Lower lobe of right lung (tissue), 2 donors: ENCODE measurements around the gene AK9. TPM values are rescaled to one million over a fixed set of nuclear protein-coding genes. Genes with fewer than 3 reads are reported as not detected.

Experiments
- ATAC-seq, 2 donors: fragments of 200-7000 bp; cut with Tn5 transposase; one replicate each; pipeline ENCODE4 v1.9.1; 2020 to 2022; ENCODE audit warnings: mild to moderate bottlenecking in 2 of 2, moderate library complexity in 2 of 2
- DNase-seq: peaks from one replicate; pipeline ENCODE4 v3.0.0-alpha.2; 2020
- H3K27ac ChIP-seq: fragments of 200-600 bp; one replicate; pipeline ENCODE4 v1.8.0; 2022
- H3K27me3 ChIP-seq: fragments of 200-600 bp; one replicate; pipeline ENCODE4 v1.8.0; 2022; ENCODE audit warnings: low read depth
- H3K36me3 ChIP-seq: fragments of 200-600 bp; one replicate; pipeline ENCODE4 v1.8.0; 2022; ENCODE audit warnings: mild to moderate bottlenecking
- H3K4me1 ChIP-seq: fragments of 200-600 bp; one replicate; pipeline ENCODE4 v1.8.0; 2022
- H3K4me3 ChIP-seq: fragments of 200-600 bp; one replicate; pipeline ENCODE4 v1.8.0; 2022; ENCODE audit warnings: mild to moderate bottlenecking
- H3K9me3 ChIP-seq: fragments of 200-600 bp; one replicate; pipeline ENCODE4 v1.8.0; 2022
- intact Hi-C: fragments of 100-400 bp; cut with DNase I; formaldehyde crosslinking; loops from one replicate; pipeline ENCODE4 v1.11.0; 2022
- total RNA-seq: library from RNA; stranded (reverse); fragmentation: NEBNext Ultra II Directional; extraction: Animal tissue kit (Norgen Biotek cat#: 25700); gene quantifications from one replicate; pipeline ENCODE4 v1.2.1, GENCODE V29; 2021
- TF ChIP-seq, protein P1 (sequence below): fragments of 200-600 bp; IDR thresholded peaks from one replicate; pipeline ENCODE4 v1.8.0; 2022; ENCODE audit warnings: antibody characterized with exemption, mild to moderate bottlenecking
- donor health status: DM: no; HTN: yes; CAD: no; lungs with severe emphysema.

AK9 gene
- total RNA-seq, 1 donor from 2014 or later, result 13.9 TPM

DNA sequence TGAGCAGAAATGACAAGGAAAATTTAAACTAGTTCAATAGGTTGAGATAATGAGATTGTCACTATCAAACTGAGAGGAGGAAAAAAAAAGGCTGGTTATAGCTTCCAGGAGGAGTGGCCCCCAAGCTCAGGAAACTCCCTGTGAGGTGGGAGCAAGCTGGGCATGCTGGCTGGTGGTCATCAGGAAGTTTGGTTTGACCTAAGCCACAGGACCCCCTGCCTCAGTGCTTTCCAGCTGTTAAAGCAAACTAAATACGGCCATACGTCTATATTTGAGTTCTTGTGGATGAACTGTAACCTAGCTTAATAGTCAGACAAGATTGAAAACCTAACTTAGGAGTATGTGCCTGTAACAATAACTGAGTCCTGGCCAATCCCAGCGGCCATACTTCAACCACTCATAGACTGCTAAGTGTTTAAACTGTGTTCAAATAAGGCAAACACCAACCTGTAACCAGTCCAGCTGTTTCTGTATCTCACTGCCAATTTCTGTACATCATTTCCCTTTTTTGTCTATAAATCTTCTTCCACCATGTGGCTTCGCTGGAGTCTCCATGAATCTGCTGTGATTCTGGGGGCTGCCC lies 183.4 kb downstream of the AK9 start:
- H3K27me3 ChIP-seq, result no peaks in the 10 kb centered on the region
- H3K9me3 ChIP-seq, result no peaks in the 10 kb centered on the region
- intact Hi-C loops, result no loop called here
- H3K27ac ChIP-seq, result no peak overlapping the region
- no peak overlapping the region for H3K4me3 ChIP-seq
- no peaks in the 10 kb centered on the region for H3K36me3 ChIP-seq
- TF ChIP-seq, protein P1, sequence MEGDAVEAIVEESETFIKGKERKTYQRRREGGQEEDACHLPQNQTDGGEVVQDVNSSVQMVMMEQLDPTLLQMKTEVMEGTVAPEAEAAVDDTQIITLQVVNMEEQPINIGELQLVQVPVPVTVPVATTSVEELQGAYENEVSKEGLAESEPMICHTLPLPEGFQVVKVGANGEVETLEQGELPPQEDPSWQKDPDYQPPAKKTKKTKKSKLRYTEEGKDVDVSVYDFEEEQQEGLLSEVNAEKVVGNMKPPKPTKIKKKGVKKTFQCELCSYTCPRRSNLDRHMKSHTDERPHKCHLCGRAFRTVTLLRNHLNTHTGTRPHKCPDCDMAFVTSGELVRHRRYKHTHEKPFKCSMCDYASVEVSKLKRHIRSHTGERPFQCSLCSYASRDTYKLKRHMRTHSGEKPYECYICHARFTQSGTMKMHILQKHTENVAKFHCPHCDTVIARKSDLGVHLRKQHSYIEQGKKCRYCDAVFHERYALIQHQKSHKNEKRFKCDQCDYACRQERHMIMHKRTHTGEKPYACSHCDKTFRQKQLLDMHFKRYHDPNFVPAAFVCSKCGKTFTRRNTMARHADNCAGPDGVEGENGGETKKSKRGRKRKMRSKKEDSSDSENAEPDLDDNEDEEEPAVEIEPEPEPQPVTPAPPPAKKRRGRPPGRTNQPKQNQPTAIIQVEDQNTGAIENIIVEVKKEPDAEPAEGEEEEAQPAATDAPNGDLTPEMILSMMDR, result no peak
- DNase-seq (no peak), ATAC-seq (peak in 1 of 2 donors; percentile 73)
- no peaks in the 10 kb centered on the region for H3K4me1 ChIP-seq

DNA sequence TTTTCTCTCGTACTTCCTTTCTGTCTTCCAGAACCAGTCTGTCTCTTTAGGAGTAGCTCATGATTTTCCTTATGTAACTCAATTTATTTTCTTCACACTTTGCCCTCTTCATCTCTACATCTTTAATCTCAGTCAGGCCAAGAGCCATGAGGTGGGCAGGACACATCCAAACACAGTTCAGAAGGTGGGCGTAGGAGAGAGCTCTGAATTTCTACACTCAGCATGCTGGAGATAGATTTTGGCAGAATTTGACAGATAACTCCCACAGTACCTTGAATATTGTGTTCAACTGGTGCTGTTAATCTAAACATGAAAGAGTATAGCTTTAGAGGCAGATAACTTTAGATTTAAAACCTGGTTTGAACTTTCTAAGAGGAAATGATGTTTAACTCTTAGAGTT lies 184.2 kb downstream of the AK9 start:
- H3K27me3 ChIP-seq, result no peaks in the 10 kb centered on the region
- H3K9me3 ChIP-seq, result no peaks in the 10 kb centered on the region
- intact Hi-C loops, result no loop called here
- ATAC-seq, result no peak
- H3K27ac ChIP-seq, result no peak overlapping the region
- no peak for DNase-seq
- TF ChIP-seq, protein P1, result no peak
- H3K36me3 ChIP-seq, result no peaks in the 10 kb centered on the region
- no peaks in the 10 kb centered on the region for H3K4me1 ChIP-seq
- no peak overlapping the region for H3K4me3 ChIP-seq

DNA sequence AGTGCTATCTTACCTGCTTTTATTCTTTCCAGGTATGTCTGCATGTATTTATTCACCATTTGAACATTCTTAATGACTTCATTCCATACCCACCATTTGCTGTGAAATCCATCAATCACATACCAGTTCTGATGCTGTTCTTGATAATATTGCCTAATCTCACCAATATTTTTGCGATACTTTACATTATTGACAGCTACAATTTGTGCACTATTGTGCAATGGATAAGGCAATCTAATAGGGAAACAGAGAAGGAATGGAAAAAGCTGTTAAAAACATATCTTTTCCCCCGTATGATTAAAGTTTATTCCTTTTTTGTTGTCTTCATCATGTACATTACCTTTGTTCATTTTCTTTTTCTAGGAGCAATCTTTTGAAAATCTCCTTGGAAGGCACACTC lies 184.7 kb downstream of the AK9 start:
- H3K9me3 ChIP-seq, result no peaks in the 10 kb centered on the region
- no peaks in the 10 kb centered on the region for H3K4me1 ChIP-seq
- H3K36me3 ChIP-seq, result no peaks in the 10 kb centered on the region
- H3K4me3 ChIP-seq, result no peak overlapping the region
- ATAC-seq (no peak), DNase-seq (no peak)
- intact Hi-C loops, result no loop called here
- TF ChIP-seq, protein P1, result no peak
- no peaks in the 10 kb centered on the region for H3K27me3 ChIP-seq
- H3K27ac ChIP-seq, result no peak overlapping the region

DNA sequence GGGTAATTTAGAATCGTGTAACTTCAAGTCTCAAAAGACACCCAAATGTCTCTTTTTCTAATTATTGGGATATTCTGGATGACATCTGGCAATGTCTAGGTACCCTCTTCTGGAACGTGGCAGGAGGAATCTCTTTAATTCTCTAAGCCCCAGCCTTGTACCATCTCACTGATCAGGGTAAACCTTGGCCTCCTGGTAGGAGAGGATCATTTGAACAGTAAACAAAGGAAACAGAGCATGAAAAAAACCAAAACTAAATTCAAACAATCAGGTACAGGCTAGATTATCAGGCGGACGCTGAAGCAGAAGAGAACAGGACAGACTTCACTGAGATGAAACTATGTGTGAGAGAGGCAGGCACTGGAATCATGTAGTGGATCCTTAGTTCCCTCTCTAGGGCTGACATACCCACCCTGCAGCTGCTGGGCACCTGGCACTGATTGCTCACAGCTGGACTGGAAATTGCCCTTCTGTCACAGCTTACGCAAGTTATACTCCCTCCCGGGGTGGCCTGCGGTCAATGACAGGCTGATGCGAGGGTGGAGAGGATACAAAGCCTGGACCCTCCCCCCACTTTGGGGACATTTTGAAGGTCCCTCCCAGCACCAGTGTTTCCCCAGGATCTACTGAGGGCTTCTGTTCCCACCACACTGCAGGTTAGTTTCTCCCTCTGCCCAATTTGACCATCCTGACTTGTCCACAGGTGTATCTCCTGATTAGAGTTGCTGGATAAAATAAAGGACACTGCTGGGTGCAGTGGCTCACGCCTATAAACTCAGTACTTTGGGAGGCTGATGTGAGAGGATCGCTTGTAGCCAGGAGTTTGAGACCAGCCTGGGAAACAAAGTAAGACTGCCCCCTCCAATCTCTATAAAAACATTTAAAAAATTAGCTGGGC lies 187.4 kb downstream of the AK9 start:
- H3K9me3 ChIP-seq, result no peaks in the 10 kb centered on the region
- H3K4me1 ChIP-seq, result no peaks in the 10 kb centered on the region
- no peak overlapping the region for H3K27ac ChIP-seq
- ATAC-seq, result peak in 1 of 2 donors; percentile 16
- H3K36me3 ChIP-seq, result no peaks in the 10 kb centered on the region
- no peak overlapping the region for H3K4me3 ChIP-seq
- no peaks in the 10 kb centered on the region for H3K27me3 ChIP-seq
- intact Hi-C loops, result no loop called here
- TF ChIP-seq, protein P1, result no peak
- no peak for DNase-seq

DNA sequence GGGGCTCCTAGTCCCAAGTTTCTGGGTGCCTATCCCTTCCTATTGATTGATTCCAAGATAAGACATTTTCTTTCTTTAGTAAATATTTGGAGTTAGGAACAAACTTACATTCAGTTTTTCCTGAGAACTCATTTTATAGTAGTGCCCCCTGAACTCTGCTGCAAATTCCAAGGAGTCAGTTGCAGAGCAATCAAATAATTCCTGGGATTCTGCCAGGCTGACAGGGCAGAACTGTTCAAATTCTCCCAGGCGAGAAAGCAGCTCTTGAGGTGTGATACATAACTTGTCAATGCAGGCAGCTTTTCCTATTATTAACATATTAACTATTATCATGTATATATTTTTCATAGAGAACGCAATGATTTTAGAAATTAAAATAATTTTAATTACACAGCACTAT lies 192.1 kb downstream of the AK9 start:
- H3K36me3 ChIP-seq, result no peaks in the 10 kb centered on the region
- no peaks in the 10 kb centered on the region for H3K27me3 ChIP-seq
- H3K27ac ChIP-seq, result no peak overlapping the region
- no peaks in the 10 kb centered on the region for H3K9me3 ChIP-seq
- DNase-seq (no peak), ATAC-seq (no peak)
- no peak overlapping the region for H3K4me3 ChIP-seq
- TF ChIP-seq, protein P1, result no peak
- intact Hi-C loops, result no loop called here
- H3K4me1 ChIP-seq, result no peaks in the 10 kb centered on the region
